Heart right ventricle (tissue), 16 donors: ENCODE measurements around the gene RGS7. TPM values are rescaled to one million over a fixed set of nuclear protein-coding genes. Genes with fewer than 3 reads are reported as not detected.

Experiments
- ATAC-seq, 8 donors: fragments of 200-7000 bp; cut with Tn5 transposase; one replicate each; pipeline ENCODE4 v1.9.1; 2020; ENCODE audit warnings: mild to moderate bottlenecking in 8 of 8, moderate library complexity in 8 of 8, moderate number of reproducible peaks in 1 of 8
- DNase-seq, 2 donors: peaks; one replicate each; pipeline ENCODE4 v3.0.0-alpha.2; 2020
- H3K27ac ChIP-seq, 10 donors: fragments of 200-600 bp; sonication (generic) in 2 of 10; one replicate each; pipeline versions ENCODE4 v1.5.0 to v1.8.0; 2020 to 2022; ENCODE audit warnings: mild to moderate bottlenecking in 3 of 10
- H3K27me3 ChIP-seq, 7 donors: fragments of 200-600 bp; one replicate each; pipeline ENCODE4 v1.8.0; 2021 to 2022; ENCODE audit warnings: mild to moderate bottlenecking in 2 of 7
- H3K36me3 ChIP-seq, 9 donors: fragments of 200-600 bp; sonication (generic) in 1 of 9; one replicate each; pipeline versions ENCODE4 v1.5.0 to v1.8.0; 2020 to 2022; ENCODE audit warnings: mild to moderate bottlenecking in 2 of 9
- H3K4me1 ChIP-seq, 9 donors: fragments of 200-600 bp; sonication (generic) in 1 of 9; one replicate each; pipeline versions ENCODE4 v1.5.0 to v1.8.0; 2020 to 2022; ENCODE audit warnings: mild to moderate bottlenecking in 4 of 9
- H3K4me3 ChIP-seq, 10 donors: fragments of 200-600 bp; sonication (generic) in 2 of 10; one replicate each; pipeline versions ENCODE4 v1.5.0 to v1.8.0; 2020 to 2022; ENCODE audit warnings: mild to moderate bottlenecking in 7 of 10, moderate library complexity in 2 of 10
- H3K9me3 ChIP-seq, 11 donors: fragments of 200-600 bp in 10 of 11; sonication (generic) in 2 of 11; one replicate each; pipeline versions ENCODE4 v1.5.0 to v1.8.0; 2013 to 2022; ENCODE audit warnings: mild to moderate bottlenecking in 2 of 11, control low read depth in 1 of 11, moderate library complexity in 1 of 11
- WGBS, 2 donors: extraction: QIAGEN DNeasy Blood & Tissue Kit; methylation state at CpG; one replicate each; pipeline ENCODE4 v1.1.7; 2013; ENCODE audit warnings: inconsistent platforms in 1 of 2; 5-methylcytosine and 5-hydroxymethylcytosine counted together
- intact Hi-C, 10 donors: fragments of 100-400 bp; cut with DNase I; formaldehyde crosslinking; loops; one replicate each; pipeline versions ENCODE4 v1.11.1 to v1.14.2; 2022
- polyA plus RNA-seq, 2 donors: library from polyadenylated mRNA; stranded (reverse); fragments of 200-250 nt; gene quantifications; one replicate each; pipeline ENCODE4 v1.2.3, GENCODE V29; 2013
- total RNA-seq, 10 donors: library from RNA; stranded (reverse); fragmentation: NEBNext Ultra II Directional in 3 of 10; extraction: Animal tissue kit (Norgen Biotek cat#: 25700) in 3 of 10; gene quantifications; one replicate each; pipeline versions ENCODE4 v1.2.1 to v1.2.4, GENCODE V29; 2021 to 2023
- TF ChIP-seq, protein P1 (sequence below), 9 donors: fragments of 200-600 bp; sonication (generic) in 2 of 9; IDR thresholded peaks; one replicate each; pipeline versions ENCODE4 v1.5.0 to v1.8.0; 2021 to 2022; ENCODE audit warnings: antibody characterized with exemption in 9 of 9, mild to moderate bottlenecking in 5 of 9, moderate library complexity in 1 of 9
- donor health status: Arrhythmogenic right ventricular cardiomyopathy.
- donor health status: ischemic (EF 13 %, LVEDD 7.1; RV severe dilation, severe dysfunction).
- donor health status: healthy with polysubstance abuse.
- donor health status: DM: no; HTN: yes; CAD: no.
- donor health status: DM: no; HTN: no; CAD: no.
- donor health status: ischemic (EF 25% LVEDD 6.9; RV normal size, moderate dysfunction).
- donor health status: ischemic (EF 25% LVEDD 5.7; RV mildly dilated, moderate dysfunction).
- donor health status: healthy.
- donor health status: DM: yes; HTN: yes; CAD: no.
- donor health status: Ischemic cardiomyopathy.
- donor health status: ischemic (EF 35%, LVEDD 5.7; RV mildly dilated, moderate dysfunction).
- donor health status: nonischemic (EF 11% LVEDD 7.7; RV severe dilation, severe dysfunction).
- donor health status: DM: yes; HTN: yes; CAD: no.
- donor health status: PGD.
- donor health status: ischemic (EF 29% LVEDD 5.4; RV normal size, mild dysfunction).
- donor health status: nonischemic (EF 23%, LVEDD 6.1; RV moderate dilation, normal function).

Gene RGS7
- total and polyA plus RNA-seq, 12 donors, result not detected

DNA sequence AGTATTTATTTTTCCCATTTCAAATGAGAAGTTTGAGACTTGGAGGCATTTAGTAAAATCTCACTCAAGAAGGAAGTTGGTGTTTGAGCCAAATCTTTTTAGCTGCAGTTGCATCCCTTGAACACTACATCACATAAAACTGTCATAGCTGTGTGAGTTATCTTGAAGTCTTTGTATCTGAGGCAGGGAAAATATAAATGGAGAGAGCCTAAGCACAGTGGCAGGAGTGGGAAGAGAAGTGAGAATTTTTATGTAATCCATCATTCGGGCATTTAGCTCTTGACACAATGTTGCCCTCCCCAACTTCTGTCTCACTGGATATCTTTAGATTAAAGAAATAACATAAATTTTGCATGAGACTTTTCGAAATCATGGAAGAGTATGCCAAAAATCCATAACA, 509.7 kb downstream of the RGS7 start:
- no peak for ATAC-seq
- H3K4me3 ChIP-seq, result no peak overlapping the region
- no peaks in the 10 kb centered on the region for H3K27me3 ChIP-seq
- H3K4me1 ChIP-seq, result no peaks in the 10 kb centered on the region
- 73 to 80% methylated on average over 2 of the region's 2 CpGs for WGBS, 2 donors
- H3K36me3 ChIP-seq, result no peaks in the 10 kb centered on the region
- TF ChIP-seq, protein P1, sequence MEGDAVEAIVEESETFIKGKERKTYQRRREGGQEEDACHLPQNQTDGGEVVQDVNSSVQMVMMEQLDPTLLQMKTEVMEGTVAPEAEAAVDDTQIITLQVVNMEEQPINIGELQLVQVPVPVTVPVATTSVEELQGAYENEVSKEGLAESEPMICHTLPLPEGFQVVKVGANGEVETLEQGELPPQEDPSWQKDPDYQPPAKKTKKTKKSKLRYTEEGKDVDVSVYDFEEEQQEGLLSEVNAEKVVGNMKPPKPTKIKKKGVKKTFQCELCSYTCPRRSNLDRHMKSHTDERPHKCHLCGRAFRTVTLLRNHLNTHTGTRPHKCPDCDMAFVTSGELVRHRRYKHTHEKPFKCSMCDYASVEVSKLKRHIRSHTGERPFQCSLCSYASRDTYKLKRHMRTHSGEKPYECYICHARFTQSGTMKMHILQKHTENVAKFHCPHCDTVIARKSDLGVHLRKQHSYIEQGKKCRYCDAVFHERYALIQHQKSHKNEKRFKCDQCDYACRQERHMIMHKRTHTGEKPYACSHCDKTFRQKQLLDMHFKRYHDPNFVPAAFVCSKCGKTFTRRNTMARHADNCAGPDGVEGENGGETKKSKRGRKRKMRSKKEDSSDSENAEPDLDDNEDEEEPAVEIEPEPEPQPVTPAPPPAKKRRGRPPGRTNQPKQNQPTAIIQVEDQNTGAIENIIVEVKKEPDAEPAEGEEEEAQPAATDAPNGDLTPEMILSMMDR (IDR thresholded peaks at IDR 0.05), result no peak
- no peak overlapping the region for H3K27ac ChIP-seq
- peaks cover 0 to 19% (median 0%) of the 10 kb centered on the region in 11 donors for H3K9me3 ChIP-seq
- intact Hi-C loops, result no loop called here
- DNase-seq, result no peak

DNA sequence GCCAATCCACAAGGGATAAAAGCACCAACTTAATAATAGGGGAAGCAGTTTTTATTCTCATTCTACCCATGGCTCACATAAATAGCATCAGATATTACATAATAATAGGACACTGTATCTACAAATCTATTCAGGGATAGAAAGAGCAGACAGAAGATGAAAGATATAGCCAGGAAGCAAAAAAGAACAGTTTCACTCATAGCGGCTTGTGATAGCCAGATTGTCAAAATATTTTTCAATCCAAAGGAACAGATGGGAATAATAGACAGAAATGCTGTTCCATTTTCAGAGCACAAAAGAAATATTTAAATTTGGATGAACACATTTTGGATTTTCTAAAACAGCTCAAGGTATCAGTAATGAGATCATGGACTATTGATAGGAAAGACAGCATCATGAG, 512.5 kb downstream of the RGS7 start:
- WGBS, 2 donors, result 85 to 96% methylated on average over 1 of the region's 1 CpG
- Histone ChIP-seq H3K9me3 (peaks cover 0 to 4% (median 0%) of the 10 kb centered on the region in 11 donors), H3K27me3 (no peaks in the 10 kb centered on the region), H3K36me3 (no peaks in the 10 kb centered on the region), H3K27ac (no peak overlapping the region), H3K4me3 (no peak overlapping the region), H3K4me1 (no peaks in the 10 kb centered on the region)
- intact Hi-C loops, result no loop called here
- no peak for DNase-seq
- TF ChIP-seq, protein P1 (IDR thresholded peaks at IDR 0.05), result no peak
- no peak for ATAC-seq

DNA sequence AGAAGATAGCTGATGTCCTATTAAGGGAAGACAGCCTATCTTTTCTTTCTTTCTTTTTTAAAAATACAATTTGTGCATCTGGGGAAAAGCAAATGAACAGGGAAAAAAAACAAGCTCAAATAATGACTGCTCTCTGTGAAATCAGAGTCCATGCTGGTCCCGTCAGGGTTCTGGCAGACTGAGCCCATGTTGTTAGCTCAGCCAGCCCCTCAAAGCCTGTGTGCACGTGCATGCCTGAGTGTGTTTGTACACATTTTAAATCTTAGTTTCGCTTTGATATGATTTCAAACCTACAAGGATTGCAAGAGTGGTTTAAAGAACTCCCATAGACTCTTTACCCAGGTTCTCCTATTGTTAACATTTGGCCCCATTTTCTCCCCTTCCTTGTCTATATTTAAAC, 513.2 kb downstream of the RGS7 start:
- Histone ChIP-seq H3K4me1 (no peaks in the 10 kb centered on the region), H3K36me3 (no peaks in the 10 kb centered on the region), H3K27me3 (no peaks in the 10 kb centered on the region), H3K27ac (no peak overlapping the region), H3K4me3 (no peak overlapping the region), H3K9me3 (peaks cover 0 to 4% (median 0%) of the 10 kb centered on the region in 11 donors)
- intact Hi-C loops, result no loop called here
- no peak for ATAC-seq
- TF ChIP-seq, protein P1 (IDR thresholded peaks at IDR 0.05), result no peak
- WGBS, 2 donors, result 36 to 50% methylated on average over 3 of the region's 3 CpGs
- DNase-seq, result no peak

DNA sequence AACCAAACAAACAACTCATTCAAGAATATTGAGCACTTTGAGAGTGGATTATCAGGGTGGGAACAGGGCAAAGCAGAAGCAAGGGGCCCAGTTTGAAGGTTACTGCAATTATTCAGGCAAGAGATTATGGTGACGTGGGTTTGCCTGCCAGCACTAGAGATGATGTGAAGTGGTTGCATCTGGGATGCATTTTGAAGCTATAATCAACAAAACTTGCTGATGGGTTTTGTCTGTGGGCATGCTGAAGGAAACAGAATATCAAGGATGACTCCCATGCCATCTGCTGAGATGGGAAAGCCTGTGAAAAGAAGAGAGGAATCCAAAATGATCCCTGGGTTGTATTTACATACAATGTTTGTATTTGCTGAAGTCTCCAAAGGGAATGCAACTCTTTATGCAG, 520.7 kb downstream of the RGS7 start:
- Histone ChIP-seq H3K4me3 (no peak overlapping the region), H3K9me3 (peaks cover 0 to 6% (median 0%) of the 10 kb centered on the region in 11 donors), H3K27ac (no peak overlapping the region), H3K4me1 (no peaks in the 10 kb centered on the region), H3K27me3 (no peaks in the 10 kb centered on the region), H3K36me3 (no peaks in the 10 kb centered on the region)
- WGBS, 2 donors, result 33 to 45% methylated on average over 1 of the region's 1 CpG
- no peak for DNase-seq
- intact Hi-C loops, result no loop called here
- no peak for ATAC-seq
- TF ChIP-seq, protein P1 (IDR thresholded peaks at IDR 0.05), result no peak
